Lower leg skin (tissue), 3 donors: ENCODE results near the gene LMOD1.

ENCODE experiments used
- POLR2A ChIP-seq, 2 donors: fragments of 450-650 bp; IDR thresholded peaks; one replicate each; pipeline ENCODE4 v1.6.1; 2016 to 2017; ENCODE audit warnings: antibody characterized with exemption in 2 of 2, mild to moderate bottlenecking in 1 of 2, moderate library complexity in 1 of 2
- TF ChIP-seq, protein P1 (sequence below), 3 donors: fragments of 450-650 bp; IDR thresholded peaks; one replicate each; pipeline ENCODE4 v1.5.1; 2016; ENCODE audit warnings: antibody characterized with exemption in 3 of 3, mild to moderate bottlenecking in 3 of 3, moderate library complexity in 2 of 3

GRCh38 chr1:201933840-201934430 is 12.4 kb downstream of the LMOD1 start:
- TF ChIP-seq, protein P1, sequence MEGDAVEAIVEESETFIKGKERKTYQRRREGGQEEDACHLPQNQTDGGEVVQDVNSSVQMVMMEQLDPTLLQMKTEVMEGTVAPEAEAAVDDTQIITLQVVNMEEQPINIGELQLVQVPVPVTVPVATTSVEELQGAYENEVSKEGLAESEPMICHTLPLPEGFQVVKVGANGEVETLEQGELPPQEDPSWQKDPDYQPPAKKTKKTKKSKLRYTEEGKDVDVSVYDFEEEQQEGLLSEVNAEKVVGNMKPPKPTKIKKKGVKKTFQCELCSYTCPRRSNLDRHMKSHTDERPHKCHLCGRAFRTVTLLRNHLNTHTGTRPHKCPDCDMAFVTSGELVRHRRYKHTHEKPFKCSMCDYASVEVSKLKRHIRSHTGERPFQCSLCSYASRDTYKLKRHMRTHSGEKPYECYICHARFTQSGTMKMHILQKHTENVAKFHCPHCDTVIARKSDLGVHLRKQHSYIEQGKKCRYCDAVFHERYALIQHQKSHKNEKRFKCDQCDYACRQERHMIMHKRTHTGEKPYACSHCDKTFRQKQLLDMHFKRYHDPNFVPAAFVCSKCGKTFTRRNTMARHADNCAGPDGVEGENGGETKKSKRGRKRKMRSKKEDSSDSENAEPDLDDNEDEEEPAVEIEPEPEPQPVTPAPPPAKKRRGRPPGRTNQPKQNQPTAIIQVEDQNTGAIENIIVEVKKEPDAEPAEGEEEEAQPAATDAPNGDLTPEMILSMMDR (IDR thresholded peaks at IDR 0.05) = no peak
- TF ChIP-seq POLR2A (IDR thresholded peaks at IDR 0.05) = no peak
